ENCODE data around the gene LGMN.

Gene LGMN

GRCh38 chr14:92692822-92693226 is 55.6 kb downstream of the LGMN start:
- no peak overlapping the region for H3K27ac ChIP-seq (replicated peaks)
- TF ChIP-seq CTCF (IDR thresholded peaks at IDR 0.05; ENCODE audit: insufficient read depth, low read length) (no peak), POLR2AphosphoS5 (IDR thresholded peaks at IDR 0.05; ENCODE audit: low read depth) (peak; percentile 12; the same call in 1 of the 2 replicates)
- no peaks in the 10 kb centered on the region for H3K27me3 ChIP-seq (ENCODE audit: insufficient read depth, poor library complexity, severe bottlenecking)
- no peak overlapping the region for H3K4me3 ChIP-seq (replicated peaks; ENCODE audit: insufficient read depth, low read length)
- DNase-seq (ENCODE audit: low read depth in 1 of 2, low spot score in 1 of 2): peak; percentile 28 to 51

DNA sequence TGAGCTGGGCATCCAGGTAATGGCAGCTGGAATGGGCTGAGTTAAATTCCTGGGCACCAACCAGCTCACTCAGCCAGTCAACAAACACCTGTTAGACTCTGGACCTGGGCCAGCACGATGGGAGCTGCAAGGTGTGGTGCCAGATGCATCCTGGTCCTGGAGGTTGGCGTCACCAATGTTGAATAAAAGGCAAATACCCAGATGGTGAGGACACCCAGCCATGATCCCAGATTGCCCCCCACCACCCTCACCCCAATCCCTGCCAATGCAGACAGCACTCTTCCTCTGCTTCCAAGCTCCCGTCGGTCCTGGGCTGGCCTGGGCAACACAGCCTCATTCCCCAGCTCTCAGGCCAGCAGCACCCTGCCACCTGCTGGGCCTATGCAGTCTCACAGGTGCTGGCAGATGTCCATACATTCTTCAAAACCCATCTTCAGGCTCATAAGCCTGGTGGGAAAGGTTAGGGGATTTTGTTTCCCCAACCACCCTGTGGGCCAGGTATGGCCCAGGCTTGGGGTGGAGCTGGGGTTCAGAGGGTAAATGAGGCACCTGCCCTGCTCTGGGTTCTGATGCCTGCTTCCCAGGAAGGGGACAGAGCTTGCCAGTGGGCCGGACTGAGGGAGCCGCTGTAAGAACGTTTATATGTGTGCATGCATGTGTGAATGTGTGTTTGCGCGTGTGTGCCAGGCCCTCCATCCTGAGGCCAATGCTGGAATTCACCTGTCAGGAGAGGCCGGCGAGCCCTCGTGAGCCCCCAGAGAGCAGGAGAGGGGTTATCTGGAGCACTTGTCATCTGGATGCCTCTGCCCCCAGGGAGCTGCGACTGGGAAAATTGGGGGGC is 58.0 kb downstream of the LGMN start:
- TF ChIP-seq GABPA (IDR thresholded peaks at IDR 0.05; ENCODE audit: low read depth) (no peak), CTCF (IDR thresholded peaks at IDR 0.05; ENCODE audit: insufficient read depth, low read length) (peak; percentile 33), POLR2AphosphoS5 (IDR thresholded peaks at IDR 0.05; ENCODE audit: low read depth) (peak; percentile 69; the same call in 1 of the 2 replicates)
- H3K27me3 ChIP-seq (ENCODE audit: insufficient read depth, poor library complexity, severe bottlenecking): no peaks in the 10 kb centered on the region
- DNase-seq (ENCODE audit: low read depth in 1 of 2, low spot score in 1 of 2): peak in 1 of 2 experiments; percentile 33
- H3K27ac ChIP-seq (replicated peaks): no peak overlapping the region
- H3K4me3 ChIP-seq (replicated peaks; ENCODE audit: insufficient read depth, low read length): no peak overlapping the region

DNA sequence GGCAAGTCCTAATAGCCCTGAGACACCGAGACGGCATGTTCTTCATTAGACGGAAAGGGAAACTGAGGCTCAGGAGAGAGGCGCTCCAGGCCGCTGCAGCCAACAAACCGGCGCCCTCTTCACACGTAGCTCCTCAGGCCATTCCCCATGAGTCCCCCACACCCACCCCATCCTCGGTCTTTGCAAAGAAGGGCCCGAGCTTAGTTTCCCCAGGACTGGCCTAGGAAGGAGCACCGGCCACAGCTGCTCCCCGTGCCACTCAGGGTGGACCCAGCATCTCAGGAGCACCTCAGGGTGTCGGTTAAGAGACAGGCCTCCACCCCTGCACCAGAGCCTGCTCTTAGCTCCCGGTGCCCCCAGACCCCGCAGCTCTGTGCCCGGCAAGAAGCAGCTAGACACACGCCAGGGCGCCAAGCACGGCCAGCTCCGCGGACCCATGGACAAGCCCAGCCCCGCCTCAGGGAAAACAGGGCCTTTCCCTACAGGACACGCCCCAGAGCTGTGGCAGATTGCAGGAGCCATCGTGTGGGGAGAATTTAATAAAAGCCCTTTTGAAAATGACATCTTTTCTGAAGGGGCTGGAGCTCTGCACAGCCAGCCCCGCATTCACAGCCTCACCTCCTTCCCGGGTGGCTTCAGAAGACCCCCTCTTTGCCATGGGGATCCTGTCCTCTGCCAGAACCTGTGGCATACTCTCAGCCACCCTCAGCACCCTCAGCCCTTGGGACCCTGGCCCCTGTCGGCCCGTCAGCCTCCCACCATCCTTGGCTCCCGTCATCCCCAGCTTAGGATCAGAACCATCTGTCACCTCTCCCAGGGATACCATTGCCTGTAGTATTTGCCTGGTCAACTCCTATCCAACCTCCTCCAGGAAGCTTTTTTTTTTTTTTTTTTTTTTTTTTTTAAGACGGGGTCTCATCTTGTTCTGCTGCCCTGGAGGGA is 59.7 kb downstream of the LGMN start:
- Histone ChIP-seq H3K4me3 (replicated peaks; ENCODE audit: insufficient read depth, low read length) (no peak overlapping the region), H3K27me3 (ENCODE audit: insufficient read depth, poor library complexity, severe bottlenecking) (no peaks in the 10 kb centered on the region), H3K27ac (replicated peaks) (no peak overlapping the region)
- no peak for TF ChIP-seq POLR2AphosphoS5 (IDR thresholded peaks at IDR 0.05; ENCODE audit: low read depth)
- TF ChIP-seq GABPA (IDR thresholded peaks at IDR 0.05; ENCODE audit: low read depth): no peak
- TF ChIP-seq, protein P1, sequence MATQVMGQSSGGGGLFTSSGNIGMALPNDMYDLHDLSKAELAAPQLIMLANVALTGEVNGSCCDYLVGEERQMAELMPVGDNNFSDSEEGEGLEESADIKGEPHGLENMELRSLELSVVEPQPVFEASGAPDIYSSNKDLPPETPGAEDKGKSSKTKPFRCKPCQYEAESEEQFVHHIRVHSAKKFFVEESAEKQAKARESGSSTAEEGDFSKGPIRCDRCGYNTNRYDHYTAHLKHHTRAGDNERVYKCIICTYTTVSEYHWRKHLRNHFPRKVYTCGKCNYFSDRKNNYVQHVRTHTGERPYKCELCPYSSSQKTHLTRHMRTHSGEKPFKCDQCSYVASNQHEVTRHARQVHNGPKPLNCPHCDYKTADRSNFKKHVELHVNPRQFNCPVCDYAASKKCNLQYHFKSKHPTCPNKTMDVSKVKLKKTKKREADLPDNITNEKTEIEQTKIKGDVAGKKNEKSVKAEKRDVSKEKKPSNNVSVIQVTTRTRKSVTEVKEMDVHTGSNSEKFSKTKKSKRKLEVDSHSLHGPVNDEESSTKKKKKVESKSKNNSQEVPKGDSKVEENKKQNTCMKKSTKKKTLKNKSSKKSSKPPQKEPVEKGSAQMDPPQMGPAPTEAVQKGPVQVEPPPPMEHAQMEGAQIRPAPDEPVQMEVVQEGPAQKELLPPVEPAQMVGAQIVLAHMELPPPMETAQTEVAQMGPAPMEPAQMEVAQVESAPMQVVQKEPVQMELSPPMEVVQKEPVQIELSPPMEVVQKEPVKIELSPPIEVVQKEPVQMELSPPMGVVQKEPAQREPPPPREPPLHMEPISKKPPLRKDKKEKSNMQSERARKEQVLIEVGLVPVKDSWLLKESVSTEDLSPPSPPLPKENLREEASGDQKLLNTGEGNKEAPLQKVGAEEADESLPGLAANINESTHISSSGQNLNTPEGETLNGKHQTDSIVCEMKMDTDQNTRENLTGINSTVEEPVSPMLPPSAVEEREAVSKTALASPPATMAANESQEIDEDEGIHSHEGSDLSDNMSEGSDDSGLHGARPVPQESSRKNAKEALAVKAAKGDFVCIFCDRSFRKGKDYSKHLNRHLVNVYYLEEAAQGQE (IDR thresholded peaks at IDR 0.05; ENCODE audit: insufficient replicate concordance, low read depth): no peak
- DNase-seq (ENCODE audit: low read depth in 1 of 2, low spot score in 1 of 2): no peak

GRCh38 chr14:92687681-92688433 is 60.6 kb downstream of the LGMN start:
- no peaks in the 10 kb centered on the region for H3K27me3 ChIP-seq (ENCODE audit: insufficient read depth, poor library complexity, severe bottlenecking)
- TF ChIP-seq, protein P1 (IDR thresholded peaks at IDR 0.05; ENCODE audit: insufficient replicate concordance, low read depth): no peak
- TF ChIP-seq SPI1 (IDR thresholded peaks at IDR 0.05; ENCODE audit: borderline replicate concordance, low read depth) (no peak), GABPA (IDR thresholded peaks at IDR 0.05; ENCODE audit: low read depth) (no peak), CTCF (IDR thresholded peaks at IDR 0.05; ENCODE audit: insufficient read depth, low read length) (no peak), POLR2AphosphoS5 (IDR thresholded peaks at IDR 0.05; ENCODE audit: low read depth) (no peak)
- no peak for DNase-seq (ENCODE audit: low read depth in 1 of 2, low spot score in 1 of 2)
- H3K27ac ChIP-seq (replicated peaks): no peak overlapping the region
- no peak overlapping the region for H3K4me3 ChIP-seq (replicated peaks; ENCODE audit: insufficient read depth, low read length)
